CD4-positive, alpha-beta T cell treated with Interferon gamma for 1 hour (primary cell): ENCODE measurements around the gene B9D2.
"Not testable (repeated sequence)": the region's sequence is repeated elsewhere in the genome, so short reads cannot be mapped to it uniquely, and the experiment has no call there.

Experiments used
- DNase-seq: peaks from one replicate; pipeline ENCODE4 v3.0.0-alpha.2; 2020

The B9D2 gene

GRCh38 chr19:41386442-41386841 is 22.5 kb upstream of the B9D2 start:
- DNase-seq, result no peak

GRCh38 chr19:41384351-41384750 is 20.4 kb upstream of the B9D2 start:
- DNase-seq, result no peak

- DNase-seq, result not testable (repeated sequence)
Measured at GRCh38 chr19:41381536-41381935, 17.6 kb upstream of the B9D2 start.

- no peak for DNase-seq
Measured at GRCh38 chr19:41377977-41378709, 14.2 kb upstream of the B9D2 start.

GRCh38 chr19:41376998-41377365 is 13.0 kb upstream of the B9D2 start:
- DNase-seq, result no peak

GRCh38 chr19:41376241-41376997 is 12.5 kb upstream of the B9D2 start, which contains the start of gene TMEM91:
TSS of gene TMEM91 (plus strand) at chr19:41376533. CDS start at chr19:41378310, 1,777 bp downstream.
- DNase-seq, result no peak

- no peak for DNase-seq
Measured at GRCh38 chr19:41373993-41374392, 10.0 kb upstream of the B9D2 start.

GRCh38 chr19:41372501-41372900 is 8.6 kb upstream of the B9D2 start:
- no peak for DNase-seq

GRCh38 chr19:41371541-41371940 is 7.6 kb upstream of the B9D2 start:
- no peak for DNase-seq

GRCh38 chr19:41371119-41371518 is 7.2 kb upstream of the B9D2 start:
- DNase-seq, result not testable (repeated sequence)

GRCh38 chr19:41369769-41370168 is 5.8 kb upstream of the B9D2 start:
- DNase-seq, result no peak

GRCh38 chr19:41367848-41368301 is 3.9 kb upstream of the B9D2 start:
- DNase-seq, result no peak

- no peak for DNase-seq
Measured at GRCh38 chr19:41366089-41366488, 2.1 kb upstream of the B9D2 start.

GRCh38 chr19:41364524-41365391 is 809 bp upstream of the B9D2 start:
- DNase-seq, result no peak

- DNase-seq, result no peak
Measured at GRCh38 chr19:41363371-41363752, 587 bp downstream of the B9D2 start.

- DNase-seq, result no peak
Measured at GRCh38 chr19:41362143-41362847, 1.7 kb downstream of the B9D2 start.

GRCh38 chr19:41359741-41360140 is 4.2 kb downstream of the B9D2 start:
- no peak for DNase-seq

- no peak for DNase-seq
Measured at GRCh38 chr19:41357746-41358145, 6.2 kb downstream of the B9D2 start.

- peak; percentile 49 for DNase-seq
Measured at GRCh38 chr19:41356984-41357739, 6.8 kb downstream of the B9D2 start.

GRCh38 chr19:41355802-41356201 is 8.1 kb downstream of the B9D2 start:
- DNase-seq, result no peak

- no peak for DNase-seq
Measured at GRCh38 chr19:41355035-41355434, 8.9 kb downstream of the B9D2 start.
